Measurements from ENCODE around the gene ENPP5.

DNA sequence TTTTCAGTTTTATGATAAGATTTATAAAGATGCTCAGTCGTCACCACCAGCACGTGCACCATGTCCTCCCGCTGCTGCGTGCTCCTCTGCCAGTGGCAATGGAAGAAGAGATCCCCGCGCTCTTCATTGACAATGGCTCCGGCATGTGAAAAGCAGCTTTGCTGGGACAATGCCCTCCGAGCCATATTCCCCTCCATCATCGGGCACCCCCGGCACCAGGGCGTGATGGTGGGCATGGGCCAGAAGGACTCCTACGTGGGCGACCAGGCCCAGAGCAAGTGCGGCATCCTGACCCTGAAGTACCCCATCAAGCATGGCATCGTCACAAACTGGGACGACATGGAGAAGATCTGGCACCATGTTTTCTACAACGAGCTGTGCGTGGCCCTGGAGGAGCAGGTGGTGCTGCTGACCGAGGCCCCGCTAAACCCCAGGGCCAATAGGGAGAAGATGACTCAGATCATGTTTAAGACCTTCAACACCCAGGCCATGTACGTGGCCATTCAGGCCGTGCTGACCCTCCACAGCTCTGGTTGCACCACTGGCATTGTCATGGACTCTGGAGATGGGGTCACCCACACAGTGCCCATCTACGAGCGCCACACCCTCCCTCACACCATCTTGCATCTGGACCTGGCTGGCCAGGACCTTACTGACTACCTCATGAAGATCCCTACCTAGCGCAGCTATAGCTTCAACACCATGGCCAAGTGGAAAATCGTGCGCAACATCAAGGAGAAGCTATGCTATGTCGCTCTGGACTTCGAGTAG is 34.3 kb upstream of the ENPP5 start:
- TF ChIP-seq ZNF543 (CRISPR knock-in tag; IDR thresholded peaks at IDR 0.05) (no peak), ZNF674 (CRISPR knock-in tag; IDR thresholded peaks at IDR 0.05; ENCODE audit: low read depth) (no peak), YY1 (IDR thresholded peaks at IDR 0.05; ENCODE audit: insufficient read depth, insufficient replicate concordance, low read depth, low read length) (no peak), ZFP36 (IDR thresholded peaks at IDR 0.05; ENCODE audit: borderline replicate concordance, low read depth, low read length, partially characterized antibody) (no peak), ZNF274 (CRISPR knock-in tag; IDR thresholded peaks at IDR 0.05) (no peak), RELA (CRISPR knock-in tag; IDR thresholded peaks at IDR 0.05) (no peak), KLF15 (CRISPR knock-in tag; IDR thresholded peaks at IDR 0.05; ENCODE audit: borderline replicate concordance) (no peak)
- TF ChIP-seq, protein P1, sequence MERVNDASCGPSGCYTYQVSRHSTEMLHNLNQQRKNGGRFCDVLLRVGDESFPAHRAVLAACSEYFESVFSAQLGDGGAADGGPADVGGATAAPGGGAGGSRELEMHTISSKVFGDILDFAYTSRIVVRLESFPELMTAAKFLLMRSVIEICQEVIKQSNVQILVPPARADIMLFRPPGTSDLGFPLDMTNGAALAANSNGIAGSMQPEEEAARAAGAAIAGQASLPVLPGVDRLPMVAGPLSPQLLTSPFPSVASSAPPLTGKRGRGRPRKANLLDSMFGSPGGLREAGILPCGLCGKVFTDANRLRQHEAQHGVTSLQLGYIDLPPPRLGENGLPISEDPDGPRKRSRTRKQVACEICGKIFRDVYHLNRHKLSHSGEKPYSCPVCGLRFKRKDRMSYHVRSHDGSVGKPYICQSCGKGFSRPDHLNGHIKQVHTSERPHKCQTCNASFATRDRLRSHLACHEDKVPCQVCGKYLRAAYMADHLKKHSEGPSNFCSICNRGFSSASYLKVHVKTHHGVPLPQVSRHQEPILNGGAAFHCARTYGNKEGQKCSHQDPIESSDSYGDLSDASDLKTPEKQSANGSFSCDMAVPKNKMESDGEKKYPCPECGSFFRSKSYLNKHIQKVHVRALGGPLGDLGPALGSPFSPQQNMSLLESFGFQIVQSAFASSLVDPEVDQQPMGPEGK (CRISPR knock-in tag; IDR thresholded peaks at IDR 0.05) = no peak
